Fibroblast of lung (primary cell): Measurements from ENCODE around the gene SORCS2.

ENCODE experiments used
- CTCF ChIP-seq, 2 donors: IDR thresholded peaks in 1 of 2; conservative IDR thresholded peaks in 1 of 2; 1 replicate in 1 of 2; 2 replicates in 1 of 2; pipeline ENCODE4 v1.5.1; 2011 to 2012; ENCODE audit warnings: low read length in 2 of 2, control low read depth in 1 of 2, inconsistent platforms in 1 of 2, low read depth in 1 of 2, mild to moderate bottlenecking in 1 of 2
- EZH2 ChIP-seq: IDR thresholded peaks from 2 replicates; pipeline ENCODE4 v1.5.1; 2012; ENCODE audit warnings: low read length, control low read depth, mild to moderate bottlenecking; ENCODE audit errors: missing control alignments

DNA sequence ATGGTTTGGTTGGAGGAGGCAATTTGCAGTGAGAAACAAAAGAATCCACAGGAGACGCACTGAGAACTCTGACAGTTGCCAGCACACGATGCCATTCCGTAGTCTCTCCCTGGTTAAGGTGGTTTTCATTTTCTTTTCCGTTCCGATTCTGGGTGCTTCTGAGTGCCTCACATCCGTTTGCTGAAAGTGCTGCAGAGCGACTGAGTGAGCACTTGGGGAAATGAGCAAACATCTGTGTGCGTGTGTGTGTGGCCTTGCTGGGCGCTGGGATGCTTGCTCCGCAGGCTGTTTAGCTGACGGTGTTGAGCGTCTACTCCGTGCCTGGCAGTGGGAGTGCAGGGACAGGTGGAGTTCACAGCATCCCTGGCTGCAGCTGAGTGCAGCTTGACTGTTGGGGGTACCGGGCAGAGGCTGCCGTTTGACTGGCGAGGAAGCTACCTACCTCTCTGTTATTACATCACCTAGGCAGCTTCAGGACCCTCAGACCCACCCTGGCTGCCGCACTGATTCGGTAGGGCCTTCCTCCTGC is 49.3 kb downstream of the SORCS2 start:
- TF ChIP-seq CTCF (conservative IDR thresholded peaks at IDR 0.05 in 1 of 2, IDR thresholded peaks at IDR 0.05 in 1 of 2; ENCODE audit: low read depth in 1 of 2, low read length in 2 of 2) (no peak), EZH2 (no peak)
